Brain microvascular endothelial cell (primary cell): Measurements from ENCODE around the gene LCP1.

Source experiments
- DNase-seq: peaks from one replicate; pipeline ENCODE4 v3.0.0-alpha.2; 2020
- H3K27ac ChIP-seq: fragments of 250-450 bp; sonication (Bioruptor Pico); 2 replicates; pipeline ENCODE4 v1.5.1; 2020; ENCODE audit warnings: mild to moderate bottlenecking, moderate library complexity
- H3K27me3 ChIP-seq: fragments of 250-450 bp; sonication (Bioruptor Pico); replicated peaks from 2 replicates; pipeline ENCODE4 v1.5.1; 2020; ENCODE audit warnings: mild to moderate bottlenecking
- H3K36me3 ChIP-seq: fragments of 250-450 bp; sonication (Bioruptor Pico); replicated peaks from 2 replicates; pipeline ENCODE4 v1.5.1; 2020; ENCODE audit warnings: mild to moderate bottlenecking
- H3K4me3 ChIP-seq: 2 replicates; pipeline ENCODE4 v1.5.1; 2011; ENCODE audit warnings: low read depth, mild to moderate bottlenecking, control low read depth, low read length, moderate library complexity
- in situ Hi-C: cut with HindIII; loops from 2 replicates; pipeline ENCODE4 v1.10.0; 2017; ENCODE audit warnings: low sequenced_read_pairs, low pct_ligation_motif_present
- TF ChIP-seq, protein P1 (sequence below): IDR thresholded peaks from 2 replicates; pipeline ENCODE4 v1.5.1; 2011; ENCODE audit warnings: low read depth, mild to moderate bottlenecking, moderate library complexity, low read length, control low read depth, inconsistent platforms; ENCODE audit errors: missing control alignments

Gene LCP1

DNA sequence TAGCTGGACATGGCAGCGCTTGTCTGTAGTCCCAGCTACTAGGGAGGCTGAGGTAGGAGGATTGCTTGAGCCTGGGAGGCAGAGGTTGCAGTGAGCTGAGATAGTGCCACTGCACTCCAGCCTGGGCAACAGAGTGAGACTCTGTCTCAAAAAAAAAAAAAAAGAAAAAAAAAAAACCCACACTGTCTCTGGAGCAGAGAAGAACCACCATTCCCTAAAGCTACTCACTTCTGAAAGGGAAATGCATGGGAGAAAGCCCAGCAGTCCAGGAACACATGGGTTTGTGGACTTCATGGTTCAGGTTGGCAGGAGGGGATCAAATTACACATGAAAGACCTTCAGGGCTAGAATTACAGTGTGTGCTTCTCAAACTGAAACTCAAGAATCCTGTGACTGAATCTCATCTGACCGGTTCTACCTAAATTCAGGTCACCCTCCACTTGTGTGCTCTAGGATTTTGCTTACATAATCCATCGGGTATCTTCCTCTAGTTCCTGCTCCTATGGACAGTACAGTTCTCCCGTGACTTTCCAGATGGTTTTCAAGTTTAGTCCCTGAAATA is 46.9 kb downstream of the LCP1 start:
- no peaks in the 10 kb centered on the region for H3K36me3 ChIP-seq
- TF ChIP-seq, protein P1, sequence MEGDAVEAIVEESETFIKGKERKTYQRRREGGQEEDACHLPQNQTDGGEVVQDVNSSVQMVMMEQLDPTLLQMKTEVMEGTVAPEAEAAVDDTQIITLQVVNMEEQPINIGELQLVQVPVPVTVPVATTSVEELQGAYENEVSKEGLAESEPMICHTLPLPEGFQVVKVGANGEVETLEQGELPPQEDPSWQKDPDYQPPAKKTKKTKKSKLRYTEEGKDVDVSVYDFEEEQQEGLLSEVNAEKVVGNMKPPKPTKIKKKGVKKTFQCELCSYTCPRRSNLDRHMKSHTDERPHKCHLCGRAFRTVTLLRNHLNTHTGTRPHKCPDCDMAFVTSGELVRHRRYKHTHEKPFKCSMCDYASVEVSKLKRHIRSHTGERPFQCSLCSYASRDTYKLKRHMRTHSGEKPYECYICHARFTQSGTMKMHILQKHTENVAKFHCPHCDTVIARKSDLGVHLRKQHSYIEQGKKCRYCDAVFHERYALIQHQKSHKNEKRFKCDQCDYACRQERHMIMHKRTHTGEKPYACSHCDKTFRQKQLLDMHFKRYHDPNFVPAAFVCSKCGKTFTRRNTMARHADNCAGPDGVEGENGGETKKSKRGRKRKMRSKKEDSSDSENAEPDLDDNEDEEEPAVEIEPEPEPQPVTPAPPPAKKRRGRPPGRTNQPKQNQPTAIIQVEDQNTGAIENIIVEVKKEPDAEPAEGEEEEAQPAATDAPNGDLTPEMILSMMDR = no peak
- H3K27me3 ChIP-seq = peaks cover 4% of the 10 kb centered on the region
- DNase-seq = no peak
- H3K4me3 ChIP-seq = no peak overlapping the region
- no peak overlapping the region for H3K27ac ChIP-seq
- in situ Hi-C loops = no loop called here

DNA sequence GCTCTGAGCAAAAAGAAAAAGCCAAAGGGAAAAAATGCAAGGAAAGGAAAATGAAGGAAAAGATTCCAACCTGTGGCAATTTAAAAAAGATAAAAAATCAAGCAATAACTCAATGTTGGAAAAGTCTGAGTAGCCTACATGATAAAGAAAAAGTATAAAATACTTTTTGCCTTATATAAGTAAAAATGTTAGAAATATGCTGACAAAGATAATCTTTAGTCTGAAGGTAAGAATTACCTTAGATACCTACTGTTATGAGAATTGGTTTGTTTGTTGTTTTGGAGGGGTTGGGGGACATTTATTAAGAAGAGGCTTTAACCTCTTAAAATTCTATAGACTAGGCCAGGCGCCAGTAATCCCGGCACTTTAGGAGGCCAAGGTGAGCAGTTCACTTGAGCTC is 47.5 kb downstream of the LCP1 start:
- in situ Hi-C loops = no loop called here
- Histone ChIP-seq H3K27me3 (peaks cover 4% of the 10 kb centered on the region), H3K27ac (no peak overlapping the region), H3K36me3 (no peaks in the 10 kb centered on the region), H3K4me3 (no peak overlapping the region)
- TF ChIP-seq, protein P1 = no peak
- DNase-seq = no peak

DNA sequence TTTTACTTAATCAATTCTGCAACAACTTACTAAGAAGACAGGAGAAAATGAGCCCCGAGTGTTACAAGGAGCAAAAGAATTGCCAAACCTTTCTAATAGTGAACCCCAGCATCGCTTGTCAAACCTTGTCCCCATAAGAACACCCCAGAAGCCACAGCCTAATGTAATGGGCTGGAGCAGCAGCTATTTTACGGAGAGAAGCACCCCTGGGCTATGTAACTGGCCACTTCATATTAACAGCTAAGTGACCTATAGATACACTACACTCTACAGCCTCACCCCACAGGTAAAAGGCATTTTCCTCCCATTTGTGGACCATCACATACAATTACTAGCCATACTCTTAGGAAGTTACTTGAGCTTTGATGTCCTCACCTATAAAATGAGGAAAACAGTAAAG is 49.9 kb downstream of the LCP1 start:
- Histone ChIP-seq H3K36me3 (no peaks in the 10 kb centered on the region), H3K4me3 (no peak overlapping the region), H3K27me3 (peaks cover 4% of the 10 kb centered on the region), H3K27ac (no peak overlapping the region)
- no peak for DNase-seq
- TF ChIP-seq, protein P1 = no peak
- in situ Hi-C loops = no loop called here

DNA sequence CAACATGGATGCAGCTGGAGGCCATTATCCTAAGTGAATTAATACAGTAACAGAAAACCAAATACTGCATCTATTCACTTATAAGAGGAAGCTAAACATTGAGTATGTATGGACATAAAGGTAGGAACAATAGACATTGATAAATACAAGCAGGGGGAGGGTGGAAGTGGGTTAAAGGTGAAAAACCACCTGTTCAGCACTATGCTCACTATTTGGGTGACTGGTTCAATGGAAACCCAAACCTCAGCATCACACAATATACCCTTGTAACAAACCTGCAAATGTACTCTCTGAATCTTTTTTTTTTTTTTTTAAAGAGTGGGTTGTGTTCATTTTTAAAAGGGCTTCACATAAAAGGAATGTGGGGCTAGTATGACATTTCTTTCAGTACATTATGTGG is 50.3 kb downstream of the LCP1 start:
- no peaks in the 10 kb centered on the region for H3K36me3 ChIP-seq
- in situ Hi-C loops = no loop called here

DNA sequence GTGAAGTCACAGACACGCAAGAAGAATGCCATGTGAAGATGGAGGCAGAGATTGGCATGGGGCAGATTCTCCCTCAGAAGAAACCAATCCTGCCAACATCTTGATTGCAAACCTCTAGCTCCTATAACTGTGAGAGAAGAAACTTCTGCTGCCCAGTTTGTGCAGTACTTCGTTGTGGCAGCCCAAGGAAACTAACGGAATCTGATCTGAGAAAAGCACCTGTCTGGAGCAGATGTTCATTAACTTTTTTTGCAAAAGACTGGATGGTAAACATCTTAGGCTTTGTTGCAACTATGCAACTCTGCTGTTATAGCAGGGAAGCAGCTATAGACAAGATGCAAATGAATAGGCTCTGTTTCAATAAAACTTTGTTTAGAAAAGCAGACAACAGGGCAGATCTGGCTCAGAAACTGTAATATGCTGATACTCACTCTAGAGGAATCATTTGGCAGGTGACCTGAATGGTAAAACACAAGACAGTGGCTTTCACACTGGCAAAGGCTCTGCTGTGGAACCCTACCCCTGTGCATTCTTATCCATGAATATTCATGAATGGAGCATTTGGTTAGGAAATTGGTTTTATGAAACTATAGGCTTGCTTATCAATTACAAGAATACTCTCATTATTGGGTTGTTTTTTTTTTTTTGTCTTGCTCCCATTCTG is 51.9 kb downstream of the LCP1 start:
- in situ Hi-C loops = no loop called here
- Histone ChIP-seq H3K36me3 (no peaks in the 10 kb centered on the region), H3K4me3 (no peak overlapping the region), H3K27me3 (peaks cover 4% of the 10 kb centered on the region), H3K27ac (no peak overlapping the region)
- no peak for DNase-seq
- TF ChIP-seq, protein P1 = no peak

More for the DNA sequence above, 50.3 kb downstream of the LCP1 start:
- TF ChIP-seq, protein P1 = no peak
- no peak overlapping the region for H3K4me3 ChIP-seq
- no peak overlapping the region for H3K27ac ChIP-seq
- DNase-seq = no peak
- peaks cover 4% of the 10 kb centered on the region for H3K27me3 ChIP-seq

DNA sequence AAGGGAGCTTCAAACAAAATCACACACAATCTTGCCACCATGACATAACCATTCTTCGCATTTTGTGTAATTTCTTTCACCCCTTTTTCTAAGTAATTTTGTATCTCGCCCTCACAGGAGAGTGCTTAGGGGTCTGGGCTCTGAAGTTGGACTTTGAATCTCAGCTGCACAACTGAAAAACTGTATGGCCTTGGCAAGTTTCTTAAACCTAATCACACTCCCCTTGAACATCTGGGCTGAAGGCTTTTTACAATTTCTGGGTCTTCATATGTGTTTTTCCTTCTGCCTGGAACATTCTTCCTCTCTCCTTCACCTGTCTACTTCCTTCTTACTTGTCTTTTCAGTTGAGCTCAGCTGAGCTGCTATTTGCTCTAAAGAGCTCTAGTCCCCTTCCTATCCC is 52.9 kb downstream of the LCP1 start:
- no peak for DNase-seq
- Histone ChIP-seq H3K36me3 (no peaks in the 10 kb centered on the region), H3K27me3 (peaks cover 4% of the 10 kb centered on the region), H3K4me3 (no peak overlapping the region), H3K27ac (no peak overlapping the region)
- in situ Hi-C loops = no loop called here
- TF ChIP-seq, protein P1 = no peak
